Thymus (tissue), 11 donors: ENCODE data around the gene DENND6B. TPM values are rescaled to one million over a fixed set of nuclear protein-coding genes. Genes with fewer than 3 reads are reported as not detected.
A peak's percentile ranks its signal among the peaks of the same experiment; 100 is the strongest.

Source experiments
- DNase-seq, 9 donors: peaks; one replicate each; pipeline ENCODE4 v3.0.0-alpha.2; 2013; ENCODE audit warnings: low spot score in 9 of 9, low read depth in 6 of 9, missing footprints in 1 of 9
- H3K27ac ChIP-seq, 2 donors: one replicate each; pipeline ENCODE4 v1.5.1; 2013; ENCODE audit warnings: control low read depth in 1 of 2, low read depth in 1 of 2, low read length in 1 of 2, mild to moderate bottlenecking in 1 of 2, moderate library complexity in 1 of 2
- H3K27me3 ChIP-seq, 2 donors: one replicate each; pipeline ENCODE4 v1.5.1; 2013; ENCODE audit warnings: low read length in 1 of 2; ENCODE audit not compliant: control insufficient read depth in 2 of 2, insufficient read depth in 1 of 2
- H3K36me3 ChIP-seq, 2 donors: one replicate each; pipeline ENCODE4 v1.5.1; 2013; ENCODE audit warnings: low read length in 1 of 2, mild to moderate bottlenecking in 1 of 2, moderate library complexity in 1 of 2; ENCODE audit not compliant: control insufficient read depth in 2 of 2, insufficient read depth in 2 of 2
- H3K4me1 ChIP-seq, 2 donors: one replicate each; pipeline ENCODE4 v1.5.1; 2013; ENCODE audit warnings: low read length in 2 of 2; ENCODE audit not compliant: control insufficient read depth in 2 of 2, insufficient read depth in 2 of 2
- H3K4me3 ChIP-seq, 2 donors: one replicate each; pipeline ENCODE4 v1.5.1; 2013; ENCODE audit warnings: low read length in 2 of 2, control low read depth in 1 of 2, mild to moderate bottlenecking in 1 of 2
- H3K9me3 ChIP-seq, 2 donors: one replicate each; pipeline ENCODE4 v1.5.1; 2013; ENCODE audit warnings: low read length in 1 of 2, mild to moderate bottlenecking in 1 of 2; ENCODE audit not compliant: control insufficient read depth in 2 of 2, insufficient read depth in 1 of 2
- WGBS: extraction: QIAGEN DNeasy Blood & Tissue Kit; methylation state at CpG from one replicate; pipeline ENCODE4 v1.1.7; 2013; 5-methylcytosine and 5-hydroxymethylcytosine counted together
- polyA plus RNA-seq: library from polyadenylated mRNA; stranded (reverse); fragments of 200-250 nt; gene quantifications from one replicate; pipeline ENCODE4 v1.2.3, GENCODE V29; 2013
- total RNA-seq: library from RNA; stranded (reverse); fragments of 120-200 nt; gene quantifications from one replicate; pipeline ENCODE4 v1.2.4, GENCODE V29; 2013
- donor health status: healthy.

DENND6B gene
- total and polyA plus RNA-seq, 2 donors, result 1.4 to 8.3 TPM

DNA sequence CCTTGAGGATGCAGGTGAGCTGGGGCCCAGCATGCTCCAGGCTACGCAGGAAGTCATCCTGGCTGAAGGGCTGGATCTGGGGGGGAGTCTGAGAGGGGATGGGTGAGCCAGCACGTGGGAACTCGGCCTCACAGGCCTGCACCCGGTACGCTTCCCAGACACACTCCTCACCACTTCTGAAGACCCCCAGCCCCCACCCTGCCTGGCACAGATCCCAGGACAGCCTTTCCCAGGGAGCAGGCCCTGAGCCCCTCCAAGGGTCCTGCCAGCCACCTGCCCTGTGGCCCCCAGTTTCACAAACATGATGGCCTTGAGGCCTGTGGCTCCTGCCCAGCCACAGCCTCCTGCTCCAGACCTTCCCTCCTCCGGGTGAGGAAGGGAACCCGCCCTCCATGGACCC is 13.8 kb downstream of the DENND6B start:
- Histone ChIP-seq H3K4me1 (peaks cover 12 to 29% of the 10 kb centered on the region in 2 donors), H3K27ac (no peak overlapping the region), H3K9me3 (peaks cover 1% of the 10 kb centered on the region in 2 donors), H3K36me3 (no peaks in the 10 kb centered on the region), H3K27me3 (peaks cover 16 to 41% of the 10 kb centered on the region in 2 donors), H3K4me3 (no peak overlapping the region)
- 87% methylated on average over 7 of the region's 7 CpGs for WGBS
- DNase-seq, result no peak

DNA sequence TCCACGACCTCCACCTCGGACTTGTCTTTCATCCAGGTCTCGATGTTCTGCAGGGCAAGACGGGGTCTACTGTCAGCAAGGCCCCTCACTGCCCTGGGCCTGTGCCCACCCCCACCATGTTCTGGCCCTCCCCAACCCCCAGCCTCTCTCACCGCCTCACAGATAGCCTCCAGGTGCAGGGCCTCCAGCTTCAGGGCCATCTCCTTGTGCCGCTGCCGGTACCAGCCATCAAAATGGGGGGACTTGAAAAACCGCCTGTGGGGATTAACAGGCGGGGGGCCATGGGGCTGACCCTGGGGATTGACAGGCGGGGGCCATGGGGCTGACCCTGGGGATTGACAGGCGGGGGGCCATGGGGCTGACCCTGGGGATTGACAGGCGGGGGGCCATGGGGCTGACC is 14.4 kb downstream of the DENND6B start:
- Histone ChIP-seq H3K4me3 (no peak overlapping the region), H3K4me1 (peaks cover 12 to 31% of the 10 kb centered on the region in 2 donors), H3K27ac (no peak overlapping the region), H3K36me3 (no peaks in the 10 kb centered on the region), H3K9me3 (peaks cover 1 to 4% of the 10 kb centered on the region in 2 donors), H3K27me3 (peaks cover 19 to 46% of the 10 kb centered on the region in 2 donors)
- no peak for DNase-seq
- WGBS, result over 99% methylated on average over 12 of the region's 12 CpGs

DNA sequence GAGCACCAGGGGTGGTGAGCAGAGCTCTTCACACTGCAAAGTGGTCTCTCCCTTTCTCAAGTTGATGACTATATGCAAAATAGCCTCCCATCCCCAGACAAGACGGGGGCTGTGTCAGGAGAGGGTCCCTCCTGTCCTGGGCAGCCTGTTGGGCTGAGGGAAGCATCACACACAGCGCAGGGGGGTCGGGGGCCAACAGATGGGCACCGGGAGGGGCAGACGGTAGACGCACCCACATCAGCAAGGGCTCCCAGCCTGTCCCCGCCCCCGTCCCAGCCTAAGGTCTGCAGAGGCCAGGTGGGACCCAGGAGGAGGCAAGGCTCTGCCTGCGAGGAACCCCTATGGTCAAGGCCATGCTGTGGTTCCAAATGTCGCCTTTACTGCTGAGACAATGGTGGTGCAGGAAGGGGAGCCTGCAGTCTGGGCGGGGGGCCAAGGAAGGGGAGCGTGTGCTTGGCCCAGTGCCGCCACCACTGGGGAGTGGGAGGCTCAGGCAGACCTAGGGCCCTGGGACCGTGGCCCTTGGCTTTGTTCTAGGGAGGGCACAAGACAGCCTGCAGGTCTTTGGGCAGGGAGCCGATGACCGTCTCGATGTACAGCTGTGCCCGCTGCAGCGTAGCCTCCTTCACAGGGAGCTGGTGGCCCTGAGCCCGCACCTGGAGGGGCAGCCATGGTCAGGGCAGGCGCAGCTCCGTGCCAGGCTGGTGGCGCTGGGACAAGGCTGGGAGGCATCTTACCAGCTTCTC is 15.0 kb downstream of the DENND6B start:
- no peaks in the 10 kb centered on the region for H3K36me3 ChIP-seq
- no peak overlapping the region for H3K4me3 ChIP-seq
- no peak overlapping the region for H3K27ac ChIP-seq
- DNase-seq, result no peak
- peaks cover 1 to 4% of the 10 kb centered on the region in 2 donors for H3K9me3 ChIP-seq
- 96% methylated on average over 23 of the region's 23 CpGs for WGBS
- H3K4me1 ChIP-seq, result peaks cover 15 to 33% of the 10 kb centered on the region in 2 donors
- peaks cover 24 to 51% of the 10 kb centered on the region in 2 donors for H3K27me3 ChIP-seq

DNA sequence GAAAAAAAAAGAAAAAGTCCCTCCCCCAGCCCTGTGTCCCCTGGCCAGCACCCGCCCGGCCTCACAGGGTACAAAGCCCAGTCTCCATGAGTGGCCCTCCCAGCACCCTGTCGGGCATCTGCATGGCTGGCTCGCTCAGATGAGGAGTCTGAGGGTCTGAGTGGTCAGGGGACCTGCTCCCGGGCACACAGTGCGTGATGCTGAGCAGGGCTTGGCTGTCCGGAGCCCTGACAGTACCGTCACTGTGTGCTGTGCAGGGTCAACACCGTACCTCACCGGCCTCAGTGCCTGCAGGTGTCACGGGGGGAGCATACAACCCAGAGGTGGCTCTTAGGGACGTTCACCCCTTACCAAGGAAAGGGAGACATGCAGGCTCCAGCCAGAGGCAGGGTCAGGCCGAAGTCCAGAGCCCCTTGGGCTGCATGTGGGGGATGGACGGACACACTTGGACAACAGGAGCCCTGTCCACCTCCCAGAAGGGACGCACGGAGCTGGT is 15.8 kb downstream of the DENND6B start:
- Histone ChIP-seq H3K27me3 (peaks cover 32 to 59% of the 10 kb centered on the region in 2 donors), H3K4me3 (no peak overlapping the region), H3K36me3 (no peaks in the 10 kb centered on the region), H3K27ac (no peak overlapping the region), H3K4me1 (peaks cover 15 to 39% of the 10 kb centered on the region in 2 donors), H3K9me3 (peaks cover 1 to 4% of the 10 kb centered on the region in 2 donors)
- DNase-seq, result no peak
- 97% methylated on average over 16 of the region's 16 CpGs for WGBS

DNA sequence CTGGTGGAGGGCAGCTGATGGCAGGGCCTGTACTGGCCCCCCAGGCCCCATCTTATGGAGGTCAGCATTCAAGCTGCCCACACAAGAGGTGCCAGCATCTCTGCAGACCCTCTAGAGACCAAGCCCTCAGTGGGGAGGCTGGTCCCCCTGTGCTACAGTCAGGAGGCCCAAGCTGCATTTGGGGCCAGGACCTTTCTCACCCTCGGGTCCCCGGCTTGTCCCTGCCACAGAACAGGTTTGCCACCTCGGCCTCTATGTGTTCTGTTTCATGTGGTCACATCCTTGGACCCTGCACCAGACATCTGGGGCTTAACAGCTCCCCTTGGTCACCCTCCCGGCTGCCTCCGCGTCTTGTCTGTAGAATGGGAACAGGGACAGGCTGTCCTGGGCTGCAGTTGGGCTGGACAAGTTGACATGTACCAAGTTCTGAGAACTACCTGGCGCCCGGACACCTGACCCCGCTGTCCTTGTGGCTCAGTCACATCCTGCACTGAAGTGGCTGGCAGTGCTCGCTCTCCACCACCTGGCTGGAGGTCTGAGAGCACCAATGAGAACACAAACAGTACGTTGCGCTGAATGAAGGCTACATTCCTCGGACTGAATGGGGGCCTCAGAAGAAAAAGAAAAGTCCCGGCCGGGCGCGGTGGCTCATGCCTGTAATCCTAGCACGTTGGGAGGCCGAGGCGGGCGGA is 16.6 kb downstream of the DENND6B start:
- 96% methylated on average over 21 of the region's 21 CpGs for WGBS
- no peak overlapping the region for H3K4me3 ChIP-seq
- H3K36me3 ChIP-seq, result no peaks in the 10 kb centered on the region
- H3K9me3 ChIP-seq, result peaks cover 0 to 4% of the 10 kb centered on the region in 2 donors
- DNase-seq, result no peak
- H3K27ac ChIP-seq, result no peak overlapping the region
- peaks cover 15 to 41% of the 10 kb centered on the region in 2 donors for H3K4me1 ChIP-seq
- peaks cover 40 to 65% of the 10 kb centered on the region in 2 donors for H3K27me3 ChIP-seq

DNA sequence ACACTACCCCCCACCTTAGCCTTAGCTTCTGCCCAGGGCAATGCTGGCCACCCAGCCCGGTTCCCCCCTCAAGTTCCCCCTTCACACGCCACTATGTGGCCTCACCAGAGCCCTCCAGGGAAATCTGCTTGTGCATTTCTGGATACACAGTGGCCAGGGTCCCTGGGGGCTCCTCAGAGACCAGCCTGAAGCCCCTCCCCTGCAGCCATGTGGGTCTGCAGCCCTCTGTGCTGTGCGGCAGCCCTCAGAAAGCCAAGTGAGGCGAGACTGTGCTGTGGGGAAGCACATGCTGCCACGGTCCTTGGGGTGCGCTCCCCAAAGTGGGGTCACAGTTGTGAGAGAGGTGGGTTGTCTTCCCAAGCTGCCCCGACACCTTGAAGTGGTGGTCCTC is 17.2 kb downstream of the DENND6B start:
- Histone ChIP-seq H3K9me3 (peaks cover 0 to 4% of the 10 kb centered on the region in 2 donors), H3K27me3 (peaks cover 45 to 70% of the 10 kb centered on the region in 2 donors), H3K4me1 (peaks cover 10 to 41% of the 10 kb centered on the region in 2 donors), H3K27ac (no peak overlapping the region), H3K4me3 (no peak overlapping the region), H3K36me3 (no peaks in the 10 kb centered on the region)
- DNase-seq, result no peak
- 87% methylated on average over 7 of the region's 7 CpGs for WGBS

DNA sequence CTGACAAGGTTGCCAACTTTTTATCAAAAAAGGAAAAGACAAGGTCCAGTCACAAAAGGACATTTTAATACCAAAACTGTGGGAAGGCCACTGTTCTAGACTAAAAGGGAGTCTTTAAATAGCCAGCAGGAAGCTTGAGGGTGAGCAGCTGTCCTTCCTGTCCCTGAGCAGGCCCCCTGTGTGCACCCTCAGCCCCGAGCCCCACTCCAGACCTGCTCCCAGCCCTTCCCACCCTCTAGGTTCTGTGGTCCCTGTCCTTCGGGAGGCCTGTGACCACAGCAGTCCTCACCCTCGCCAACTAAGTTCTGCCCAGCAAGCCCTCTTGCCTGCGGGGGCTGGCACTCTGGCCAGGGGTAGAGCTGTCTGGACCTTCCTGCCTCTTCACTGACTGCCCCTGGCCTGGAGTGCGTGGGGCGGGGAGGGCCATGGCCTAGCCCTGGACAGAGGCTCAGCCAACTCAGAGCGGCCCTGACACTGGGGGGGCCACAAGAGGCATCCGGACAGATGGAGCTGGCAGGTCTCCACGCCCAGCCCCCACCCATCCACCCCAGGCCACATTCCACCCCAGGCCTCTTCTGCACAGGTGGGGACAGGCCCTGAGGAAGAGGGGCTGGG is 17.7 kb downstream of the DENND6B start:
- peak overlapping the region; percentile 11 to 33 for H3K27ac ChIP-seq
- H3K36me3 ChIP-seq, result no peaks in the 10 kb centered on the region
- peaks cover 7 to 41% of the 10 kb centered on the region in 2 donors for H3K4me1 ChIP-seq
- no peak overlapping the region for H3K4me3 ChIP-seq
- peaks cover 0 to 4% of the 10 kb centered on the region in 2 donors for H3K9me3 ChIP-seq
- H3K27me3 ChIP-seq, result peaks cover 45 to 73% of the 10 kb centered on the region in 2 donors
- 72% methylated on average over 9 of the region's 9 CpGs for WGBS
- no peak for DNase-seq

DNA sequence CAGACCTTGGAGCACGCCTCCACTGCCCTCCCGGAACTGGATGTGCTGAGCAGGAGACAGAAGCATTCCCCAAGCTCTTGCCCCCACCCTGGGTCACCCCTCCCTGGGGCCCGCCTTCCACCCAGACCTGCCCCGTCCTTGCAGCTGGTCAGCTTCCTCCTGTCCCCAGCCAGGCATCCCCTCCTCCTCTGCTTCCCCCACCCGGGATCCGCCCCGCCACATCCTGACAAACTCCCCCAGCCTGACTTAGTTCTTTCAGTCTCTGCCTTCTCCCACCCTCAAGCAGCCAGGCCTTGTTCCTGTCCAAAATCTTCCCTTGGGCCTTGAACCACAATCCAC is 18.2 kb downstream of the DENND6B start:
- 48% methylated on average over 7 of the region's 7 CpGs for WGBS
- no peak for DNase-seq
- Histone ChIP-seq H3K27ac (peak overlapping the region in 1 of 2 donors; percentile 11), H3K9me3 (peaks cover 0 to 4% of the 10 kb centered on the region in 2 donors), H3K4me1 (peaks cover 7 to 41% of the 10 kb centered on the region in 2 donors), H3K36me3 (no peaks in the 10 kb centered on the region), H3K27me3 (peaks cover 45 to 78% of the 10 kb centered on the region in 2 donors), H3K4me3 (no peak overlapping the region)
